ELF-1 (cell line): ENCODE measurements around the gene SPATA1.
"Not testable (repeated sequence)": the region's sequence is repeated elsewhere in the genome, so short reads cannot be mapped to it uniquely, and the experiment has no call there.

ENCODE experiments used
- DNase-seq: peaks from one replicate; pipeline ENCODE4 v3.0.0-alpha.2; 2016; ENCODE audit warnings: low read depth, low spot score

Gene SPATA1

GRCh38 chr1:84506002-84506728 lies at the start of gene SPATA1, which contains the start of gene GNG5:
SPATA1 (plus strand) TSS chr1:84506386; CDS start chr1:84516360, 9,974 bp downstream.
GNG5 (minus strand) TSS chr1:84506581; CDS start chr1:84506091, 490 bp downstream.
- peak; percentile 98 for DNase-seq

GRCh38 chr1:84462118-84462517 lies 44.1 kb upstream of the SPATA1 start:
- no peak for DNase-seq

DNA sequence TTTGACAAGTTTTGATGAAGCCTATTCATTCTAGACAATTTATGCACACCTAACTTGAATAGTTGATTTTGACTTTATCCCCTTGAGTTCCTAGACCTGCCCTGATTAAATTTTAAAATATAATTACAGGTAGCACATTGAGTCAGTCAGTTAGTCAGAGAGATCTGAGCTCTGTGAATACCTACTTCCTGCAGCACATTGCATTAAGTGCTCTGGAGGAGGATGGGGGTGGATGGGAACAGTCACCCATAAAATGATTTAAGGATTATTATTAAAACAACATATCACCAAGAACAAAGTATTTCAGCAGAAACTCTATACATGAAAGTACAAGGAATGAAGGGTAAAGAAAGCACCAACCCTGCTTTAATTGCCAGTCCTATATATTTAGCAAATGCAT lies 38.9 kb upstream of the SPATA1 start:
- DNase-seq = no peak

GRCh38 chr1:84476225-84476624 lies 30.0 kb upstream of the SPATA1 start:
- DNase-seq = no peak

GRCh38 chr1:84478876-84479868 lies 27.0 kb upstream of the SPATA1 start, which contains the start of gene RPF1:
RPF1 (plus strand) TSS chr1:84479266; CDS start chr1:84479282, 16 bp downstream.
- peak; percentile 87 for DNase-seq

GRCh38 chr1:84479998-84480397 lies 26.2 kb upstream of the SPATA1 start:
- no peak for DNase-seq

GRCh38 chr1:84480650-84481049 lies 25.5 kb upstream of the SPATA1 start:
- no peak for DNase-seq

DNA sequence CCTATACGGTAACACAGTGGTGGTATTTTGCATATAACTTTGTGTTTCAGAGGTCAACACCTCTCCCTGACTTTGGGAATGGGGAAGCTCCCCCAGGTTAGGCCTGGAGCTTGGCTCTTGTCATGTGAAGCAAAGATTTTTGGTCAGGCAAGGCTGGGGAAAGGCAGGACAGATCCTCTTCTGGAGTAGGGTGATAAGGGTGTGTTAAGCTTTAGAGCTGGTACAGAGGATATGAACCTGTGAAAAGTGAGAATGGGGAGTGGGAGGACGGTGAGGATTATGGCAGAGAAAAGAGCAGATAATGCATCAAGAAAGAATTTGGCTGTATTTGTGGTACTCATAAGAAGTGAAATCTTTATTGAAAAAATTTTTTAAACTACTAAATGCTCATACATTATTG lies 24.9 kb upstream of the SPATA1 start:
- DNase-seq = no peak

GRCh38 chr1:84488107-84488506 lies 18.1 kb upstream of the SPATA1 start:
- DNase-seq = no peak

DNA sequence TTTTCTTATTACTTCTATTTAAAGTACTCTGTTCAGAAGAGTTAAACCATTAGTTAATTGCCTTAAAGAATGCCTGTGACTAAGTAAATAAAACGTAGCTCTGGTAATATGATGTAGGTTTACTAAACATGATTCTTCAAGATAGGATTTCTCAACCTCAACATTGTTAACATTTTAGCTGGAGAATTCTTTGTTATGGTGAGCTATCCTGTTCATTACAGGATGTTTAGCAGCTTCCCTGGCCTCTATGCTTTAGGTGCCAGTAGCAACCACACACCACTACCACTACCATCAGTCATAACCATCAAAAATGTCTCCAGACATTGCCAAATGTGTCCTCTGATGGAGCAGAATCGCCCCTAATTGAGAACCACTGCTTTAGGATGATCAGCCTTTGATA lies 16.4 kb upstream of the SPATA1 start:
- DNase-seq = no peak

GRCh38 chr1:84492726-84493125 lies 13.5 kb upstream of the SPATA1 start:
- no peak for DNase-seq

DNA sequence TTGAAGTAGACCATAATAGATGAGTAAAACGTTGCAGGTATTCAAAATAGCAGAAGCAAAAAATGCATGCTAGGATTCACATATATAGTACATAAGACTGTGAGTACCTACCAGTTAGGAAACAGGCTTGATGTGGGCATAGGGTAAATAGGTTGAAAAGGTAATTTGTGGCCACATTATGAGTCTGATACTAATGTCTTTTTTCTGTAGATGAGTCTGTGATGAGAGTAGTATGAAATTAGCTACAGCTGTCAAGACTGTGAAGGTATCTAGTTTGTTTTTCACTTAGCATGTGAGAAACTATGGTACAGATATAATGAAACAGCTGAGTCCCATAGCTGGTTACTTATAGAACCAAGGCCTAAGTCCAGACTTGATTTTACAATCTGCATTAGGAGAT lies 12.4 kb upstream of the SPATA1 start:
- DNase-seq = no peak

GRCh38 chr1:84496498-84496897 lies 9.7 kb upstream of the SPATA1 start:
- no peak for DNase-seq

DNA sequence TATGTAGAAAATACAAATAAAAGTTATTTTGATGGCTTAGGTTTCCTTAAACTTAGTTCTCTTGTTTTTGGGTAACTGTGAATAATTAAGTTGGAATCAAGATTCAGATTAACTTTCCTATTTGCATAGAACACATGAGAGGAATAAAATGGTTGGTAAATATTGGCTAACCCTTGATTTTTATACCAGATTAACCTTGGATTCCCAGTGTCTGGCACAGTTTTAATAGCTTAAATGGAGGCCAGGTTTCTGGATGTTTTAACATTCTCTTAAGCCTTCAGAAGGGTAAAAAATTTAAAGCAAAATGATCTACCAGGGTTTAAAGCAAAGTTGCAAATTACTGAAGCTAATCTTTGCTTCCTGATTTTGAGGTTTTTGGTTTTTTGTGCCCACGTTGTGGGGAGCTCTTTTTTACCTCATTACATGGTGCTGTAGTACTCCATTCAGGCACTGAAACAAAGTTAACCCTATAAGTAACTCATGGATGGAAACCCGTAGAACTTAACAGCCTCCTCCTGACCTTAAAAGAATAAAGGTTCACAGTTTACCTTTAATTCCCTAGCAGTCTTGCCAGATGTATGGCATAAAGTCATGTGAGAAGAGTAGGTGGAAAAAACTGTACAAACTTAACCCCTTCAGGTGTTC lies 8.4 kb upstream of the SPATA1 start:
- no peak for DNase-seq

- no peak for DNase-seq
These were observed 3.3 kb upstream of the SPATA1 start for GRCh38 chr1:84502927-84503326.

DNA sequence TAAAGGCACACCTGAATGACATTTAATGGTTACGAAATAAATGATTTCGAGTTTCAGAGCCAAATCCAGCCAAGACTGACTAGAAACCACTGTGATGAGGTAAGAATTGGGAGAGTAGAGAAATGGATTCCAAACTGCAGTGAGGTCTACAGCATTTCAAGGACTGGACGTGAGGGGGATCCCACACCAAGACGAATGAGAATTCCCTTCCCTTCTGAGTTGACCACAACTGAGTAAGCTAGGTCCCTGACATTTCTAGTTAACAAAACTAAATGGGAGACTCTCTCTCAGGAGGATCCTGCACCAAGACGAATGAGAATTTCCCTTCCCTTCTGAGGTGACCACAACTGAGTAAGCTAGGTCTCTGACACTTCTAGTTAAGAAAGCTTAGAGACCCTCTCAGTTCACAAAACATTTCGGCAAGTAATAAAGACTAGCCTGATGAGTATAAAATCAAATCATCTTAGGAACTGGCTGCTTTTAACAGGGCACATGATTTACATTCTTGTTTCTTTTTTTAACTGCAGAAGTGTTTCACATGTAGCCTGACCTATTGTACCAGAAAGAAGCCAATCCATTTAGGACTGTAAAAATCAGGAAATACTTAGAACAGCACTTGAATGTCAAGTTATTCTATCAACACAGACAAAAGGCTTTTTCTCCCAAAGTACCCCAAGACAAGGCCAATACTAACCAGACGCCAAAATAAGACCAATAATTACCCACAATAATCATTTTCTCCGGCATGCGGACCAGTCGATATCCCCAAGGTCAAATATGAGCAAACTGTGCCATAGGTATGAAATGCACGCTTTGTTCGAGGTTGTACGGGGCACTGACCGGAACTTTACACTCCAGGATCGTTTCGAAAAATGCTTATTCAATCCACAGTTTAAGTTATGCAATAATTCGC lies 1.4 kb upstream of the SPATA1 start:
- DNase-seq = no peak

DNA sequence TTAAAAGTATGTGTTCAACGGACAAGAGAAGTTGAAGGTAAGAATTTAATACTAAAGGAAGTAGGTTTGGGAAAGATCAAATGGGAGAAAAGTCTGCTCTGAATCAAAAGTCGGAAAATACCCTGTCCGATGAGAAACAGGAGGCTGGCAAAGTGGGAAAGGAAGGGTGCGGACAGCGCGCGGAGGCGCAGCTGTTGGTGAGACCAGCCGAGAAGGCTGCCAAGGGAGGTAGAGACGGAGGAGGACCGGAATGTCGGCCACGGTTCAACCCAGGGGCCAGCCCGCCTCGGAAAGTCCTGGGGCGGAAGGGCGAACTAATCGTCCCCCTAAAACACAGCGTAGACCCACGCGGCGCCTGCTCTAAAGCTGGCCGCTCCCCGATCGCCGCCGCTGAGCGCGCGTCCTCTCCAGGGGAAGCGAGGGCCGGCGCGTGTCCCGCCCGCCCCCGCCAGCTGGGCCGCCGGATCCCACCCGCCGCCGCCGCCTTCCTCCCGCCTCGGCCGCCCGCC lies 639 bp upstream of the SPATA1 start:
- peak; percentile 63 for DNase-seq

GRCh38 chr1:84506729-84507453 lies 705 bp downstream of the SPATA1 start:
- no peak for DNase-seq

- DNase-seq = not testable (repeated sequence)
These were observed 1.7 kb downstream of the SPATA1 start for GRCh38 chr1:84507887-84508286.

DNA sequence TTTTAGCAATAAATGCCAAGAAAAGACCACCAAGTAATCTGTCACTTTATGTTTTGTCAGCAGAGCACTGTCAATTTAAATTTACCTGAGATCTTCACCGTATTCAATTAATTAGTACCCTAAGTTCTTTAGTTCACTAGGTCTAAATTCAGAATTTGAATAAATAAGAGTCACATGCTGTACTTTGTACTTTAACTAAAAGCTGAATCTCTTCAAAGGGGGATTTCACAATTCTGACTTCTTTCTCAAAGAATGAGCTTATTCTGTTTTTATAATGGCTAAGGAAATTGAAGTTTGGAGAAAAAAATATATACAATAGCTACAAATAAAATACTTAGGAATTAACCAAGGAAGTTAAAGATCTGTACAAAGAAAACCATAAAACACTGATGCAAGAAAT lies 2.3 kb downstream of the SPATA1 start:
- no peak for DNase-seq
